ENCODE results near the gene ARHGEF11. TPM values are rescaled to one million over a fixed set of nuclear protein-coding genes. Genes with fewer than 3 reads are reported as not detected.

Gene ARHGEF11
- total and polyA plus RNA-seq, 9 of the 15 experiments (the other 6 are each of a cell fraction or from before 2014, with no cell fraction given) = 0.14 to 15.5 (median 9.0) TPM

DNA sequence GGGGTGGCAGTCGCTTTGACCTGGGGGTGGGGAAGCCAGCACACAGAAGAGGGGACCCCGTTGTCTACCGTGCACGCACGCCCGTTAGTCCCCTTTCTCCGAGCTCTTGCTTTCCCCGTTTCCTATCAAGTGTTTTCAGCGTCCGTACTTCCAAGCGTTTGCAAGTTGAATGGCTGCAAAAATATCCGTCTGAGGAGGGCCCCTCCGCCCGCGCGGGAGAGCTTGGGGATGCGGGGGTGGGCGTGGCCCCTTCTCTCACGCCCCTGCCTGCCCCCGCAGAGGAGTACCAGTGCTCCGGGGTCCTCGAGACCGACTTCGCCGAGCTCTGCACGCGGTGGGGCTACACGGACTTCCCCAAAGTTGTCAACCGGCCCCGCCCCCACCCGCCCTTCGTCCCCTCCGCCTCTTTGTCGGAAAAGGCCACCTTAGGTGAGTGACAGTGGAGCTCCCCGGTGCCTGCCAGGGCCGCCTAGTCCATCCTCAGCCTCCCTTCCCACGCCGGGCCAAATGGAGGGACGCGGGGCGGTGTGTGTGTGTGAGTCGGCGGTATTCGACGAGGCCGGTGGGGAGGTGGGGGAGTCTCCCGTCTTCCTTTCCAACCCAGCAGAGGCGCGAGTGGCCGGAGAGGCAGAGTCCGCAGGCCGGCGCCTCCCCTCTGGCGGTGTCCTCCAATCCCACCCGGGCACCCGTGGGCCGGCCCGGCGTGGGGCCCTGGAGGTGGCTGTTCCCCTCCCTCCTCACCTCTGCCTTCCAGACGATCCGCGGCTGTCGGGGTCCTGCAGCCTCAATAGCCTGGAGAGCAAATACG, 121.7 kb downstream of the ARHGEF11 start:
- CTCF ChIA-PET (ENCODE audit: low intra/inter-chr PET ratio) = no interaction called here
- no peaks in the 10 kb centered on the region for H4K20me1 ChIP-seq (replicated peaks; ENCODE audit: control insufficient read depth, insufficient read depth, low read length)
- peak overlapping the region; percentile 36 for H3K4me2 ChIP-seq (ENCODE audit: insufficient read depth, low read length)
- no peak overlapping the region for H3K4me3 ChIP-seq
- H3K36me3 ChIP-seq (ENCODE audit: control insufficient read depth, insufficient read depth, low read length) = no peaks in the 10 kb centered on the region
- peak overlapping the region in 1 of 2 experiments; percentile 78; a peak in 1 of 4 replicates for H3K9ac ChIP-seq (ENCODE audit: insufficient read depth in 1 of 2, low read depth in 2 of 2, low read length in 2 of 2)
- BruUV-seq (replicated peaks) = no TSS peak
- peak; percentile 3; the same call in 1 of the 3 replicates for ATAC-seq
- H3K9me3 ChIP-seq (replicated peaks; ENCODE audit: control insufficient read depth, insufficient read depth, low read depth, low read length) = no peaks in the 10 kb centered on the region
- H2AFZ ChIP-seq (ENCODE audit: low read depth, low read length) = peak overlapping the region; percentile 71
- H3K4me1 ChIP-seq (replicated peaks in 1 of 2; ENCODE audit: control insufficient read depth in 2 of 2, insufficient read depth in 2 of 2, low read length in 2 of 2) = peaks cover 30 to 48% of the 10 kb centered on the region in 2 experiments
- H3K79me2 ChIP-seq (ENCODE audit: control insufficient read depth, insufficient read depth, low read length) = no peaks in the 10 kb centered on the region
- DNase-seq (ENCODE audit: extremely low read depth in 1 of 4, low spot score in 3 of 4) = peak; percentile 48 to 56 (median 54)
- no peaks in the 10 kb centered on the region for H3K9me1 ChIP-seq (ENCODE audit: control insufficient read depth, insufficient read depth, low read length)
- in situ Hi-C loops (cut with MboI) (no loop called here), intact Hi-C loops (cut with micrococcal nuclease) (loop anchor here (5.0 kb wide), 1 partner anchor 197 kb away; the partner anchor contains the start of genes ISG20L2 and METTL25B)
- H3K27me3 ChIP-seq (ENCODE audit: control insufficient read depth in 2 of 2, insufficient read depth in 2 of 2, low read length in 2 of 2) = peaks cover 8 to 17% of the 10 kb centered on the region in 2 experiments; a peak in 3 of 5 replicates
- 21% methylated on average over 33 of the region's 64 CpGs for WGBS (ENCODE audit: insufficient coverage, low coverage, missing lambda C conversion rate)
- no peak for FAIRE-seq
- no peak overlapping the region for H3K27ac ChIP-seq (ENCODE audit: extremely low read depth, low read depth, low read length)
- POLR2A ChIA-PET = interaction anchor here (0.6 to 1.6 kb wide), 3 partner anchors 30 to 246 kb away, joined by 3 to 4 read pairs (median 4); no protein-coding TSS in a partner anchor
- TF ChIP-seq SAFB (IDR thresholded peaks at IDR 0.05; ENCODE audit: borderline replicate concordance, low read depth, low read length) (0 out of 2 replicates have a peak, but pooled peaks have one; percentile 51), ZBTB7A (IDR thresholded peaks at IDR 0.05; ENCODE audit: borderline replicate concordance, control insufficient read depth, low read depth, low read length) (peak; percentile 25; the same call in 1 of the 2 replicates), L3MBTL2 (IDR thresholded peaks at IDR 0.05) (peak; percentile 80), SMAD1 (IDR thresholded peaks at IDR 0.05; ENCODE audit: low read depth, low read length, partially characterized antibody) (no peak), CEBPB (tag; IDR thresholded peaks at IDR 0.05) (no peak), RBFOX2 (IDR thresholded peaks at IDR 0.05; ENCODE audit: low read depth, low read length) (peak; percentile 44; the same call in 1 of the 2 replicates), POLR2G (IDR thresholded peaks at IDR 0.05; ENCODE audit: low read depth, low read length) (0 out of 2 replicates have a peak, but pooled peaks have one; percentile 20), EGR1 (conservative IDR thresholded peaks at IDR 0.05) (peak; percentile 55)
- TF ChIP-seq, protein P1, sequence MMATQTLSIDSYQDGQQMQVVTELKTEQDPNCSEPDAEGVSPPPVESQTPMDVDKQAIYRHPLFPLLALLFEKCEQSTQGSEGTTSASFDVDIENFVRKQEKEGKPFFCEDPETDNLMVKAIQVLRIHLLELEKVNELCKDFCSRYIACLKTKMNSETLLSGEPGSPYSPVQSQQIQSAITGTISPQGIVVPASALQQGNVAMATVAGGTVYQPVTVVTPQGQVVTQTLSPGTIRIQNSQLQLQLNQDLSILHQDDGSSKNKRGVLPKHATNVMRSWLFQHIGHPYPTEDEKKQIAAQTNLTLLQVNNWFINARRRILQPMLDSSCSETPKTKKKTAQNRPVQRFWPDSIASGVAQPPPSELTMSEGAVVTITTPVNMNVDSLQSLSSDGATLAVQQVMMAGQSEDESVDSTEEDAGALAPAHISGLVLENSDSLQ (IDR thresholded peaks at IDR 0.05) = peak; percentile 60
- TF ChIP-seq, protein P2, sequence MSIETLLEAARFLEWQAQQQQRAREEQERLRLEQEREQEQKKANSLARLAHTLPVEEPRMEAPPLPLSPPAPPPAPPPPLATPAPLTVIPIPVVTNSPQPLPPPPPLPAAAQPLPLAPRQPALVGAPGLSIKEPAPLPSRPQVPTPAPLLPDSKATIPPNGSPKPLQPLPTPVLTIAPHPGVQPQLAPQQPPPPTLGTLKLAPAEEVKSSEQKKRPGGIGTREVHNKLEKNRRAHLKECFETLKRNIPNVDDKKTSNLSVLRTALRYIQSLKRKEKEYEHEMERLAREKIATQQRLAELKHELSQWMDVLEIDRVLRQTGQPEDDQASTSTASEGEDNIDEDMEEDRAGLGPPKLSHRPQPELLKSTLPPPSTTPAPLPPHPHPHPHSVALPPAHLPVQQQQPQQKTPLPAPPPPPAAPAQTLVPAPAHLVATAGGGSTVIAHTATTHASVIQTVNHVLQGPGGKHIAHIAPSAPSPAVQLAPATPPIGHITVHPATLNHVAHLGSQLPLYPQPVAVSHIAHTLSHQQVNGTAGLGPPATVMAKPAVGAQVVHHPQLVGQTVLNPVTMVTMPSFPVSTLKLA (conservative IDR thresholded peaks at IDR 0.05) = no peak

Data from K562 (cell line).